ENCODE data around the gene BTG4. TPM values are rescaled to one million over a fixed set of nuclear protein-coding genes. Genes with fewer than 3 reads are reported as not detected.

BTG4 gene
- total RNA-seq, 3 donors from 2014 or later (not counting 1 experiment from before 2014, with no cell fraction given), result not detected

DNA sequence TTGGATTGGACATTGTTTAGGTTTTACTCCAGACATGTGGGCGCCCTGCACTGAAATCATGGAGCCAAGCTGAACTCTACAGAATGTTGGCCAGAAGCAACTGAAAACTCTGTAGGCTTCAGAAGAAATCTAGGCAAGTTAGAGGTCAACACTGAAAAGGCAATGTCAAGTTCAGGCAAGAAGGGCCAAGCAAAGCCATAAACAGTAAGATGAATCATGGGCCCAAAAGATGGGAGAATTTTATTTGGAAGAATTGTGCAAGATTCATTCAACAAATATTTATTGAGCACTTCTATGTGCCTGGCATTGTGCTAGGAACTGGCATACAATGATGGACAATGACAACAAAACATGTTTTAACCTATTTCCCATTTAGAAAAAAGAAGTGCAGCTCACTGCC is 13.3 kb upstream of the BTG4 start:
- no peak overlapping the region for H3K4me3 Mint-ChIP-seq
- Histone ChIP-seq H3K36me3 (ENCODE audit: control insufficient read depth, insufficient read depth, low read length) (no peaks in the 10 kb centered on the region), H3K9me3 (ENCODE audit: control insufficient read depth, insufficient read depth, low read length) (no peaks in the 10 kb centered on the region), H3K27ac (ENCODE audit: low read length) (no peak overlapping the region), H3K4me1 (ENCODE audit: control insufficient read depth, insufficient read depth, low read length) (no peaks in the 10 kb centered on the region), H3K4me3 (ENCODE audit: low read length) (no peak overlapping the region), H3K27me3 (ENCODE audit: control insufficient read depth, insufficient read depth, low read length) (no peaks in the 10 kb centered on the region)
- peaks cover 26 to 28% of the 10 kb centered on the region in 2 donors for H3K27me3 Mint-ChIP-seq (ENCODE audit: low read depth in 2 of 2)
- DNase-seq (no peak), ATAC-seq (no peak)
- H3K27ac Mint-ChIP-seq, result no peak overlapping the region
- TF ChIP-seq, protein P1, sequence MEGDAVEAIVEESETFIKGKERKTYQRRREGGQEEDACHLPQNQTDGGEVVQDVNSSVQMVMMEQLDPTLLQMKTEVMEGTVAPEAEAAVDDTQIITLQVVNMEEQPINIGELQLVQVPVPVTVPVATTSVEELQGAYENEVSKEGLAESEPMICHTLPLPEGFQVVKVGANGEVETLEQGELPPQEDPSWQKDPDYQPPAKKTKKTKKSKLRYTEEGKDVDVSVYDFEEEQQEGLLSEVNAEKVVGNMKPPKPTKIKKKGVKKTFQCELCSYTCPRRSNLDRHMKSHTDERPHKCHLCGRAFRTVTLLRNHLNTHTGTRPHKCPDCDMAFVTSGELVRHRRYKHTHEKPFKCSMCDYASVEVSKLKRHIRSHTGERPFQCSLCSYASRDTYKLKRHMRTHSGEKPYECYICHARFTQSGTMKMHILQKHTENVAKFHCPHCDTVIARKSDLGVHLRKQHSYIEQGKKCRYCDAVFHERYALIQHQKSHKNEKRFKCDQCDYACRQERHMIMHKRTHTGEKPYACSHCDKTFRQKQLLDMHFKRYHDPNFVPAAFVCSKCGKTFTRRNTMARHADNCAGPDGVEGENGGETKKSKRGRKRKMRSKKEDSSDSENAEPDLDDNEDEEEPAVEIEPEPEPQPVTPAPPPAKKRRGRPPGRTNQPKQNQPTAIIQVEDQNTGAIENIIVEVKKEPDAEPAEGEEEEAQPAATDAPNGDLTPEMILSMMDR (IDR thresholded peaks at IDR 0.05), result no peak
- no peaks in the 10 kb centered on the region for H3K9me3 Mint-ChIP-seq
- WGBS (ENCODE audit: insufficient coverage), result 96% methylated on average over 1 of the region's 1 CpG
- no peaks in the 10 kb centered on the region for H3K36me3 Mint-ChIP-seq
- no peaks in the 10 kb centered on the region for H3K4me1 Mint-ChIP-seq
- intact Hi-C loops (cut with micrococcal nuclease), result no loop called here

DNA sequence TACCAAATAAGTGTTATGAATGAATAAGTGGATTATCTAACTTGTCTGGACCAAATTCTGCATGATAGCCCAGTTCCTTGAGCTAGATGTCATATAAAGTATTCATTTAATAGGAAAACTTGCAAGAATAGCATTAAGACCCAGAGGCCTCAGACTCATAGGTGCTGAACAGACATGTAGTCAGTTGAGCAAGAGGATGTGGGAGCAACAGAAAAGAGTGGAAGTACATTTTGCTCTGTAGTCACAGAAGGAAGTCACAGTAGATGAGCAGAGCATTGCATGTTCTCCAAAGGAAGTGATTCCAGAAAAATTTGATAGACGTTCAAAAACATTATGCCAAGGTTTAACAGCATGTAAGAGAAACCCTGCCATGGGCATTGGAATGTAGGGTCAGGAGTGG is 11.9 kb upstream of the BTG4 start:
- 63% methylated on average over 1 of the region's 1 CpG for WGBS (ENCODE audit: insufficient coverage)
- ATAC-seq (no peak), DNase-seq (no peak)
- Histone ChIP-seq H3K27ac (ENCODE audit: low read length) (no peak overlapping the region), H3K9me3 (ENCODE audit: control insufficient read depth, insufficient read depth, low read length) (no peaks in the 10 kb centered on the region), H3K27me3 (ENCODE audit: control insufficient read depth, insufficient read depth, low read length) (no peaks in the 10 kb centered on the region), H3K4me1 (ENCODE audit: control insufficient read depth, insufficient read depth, low read length) (no peaks in the 10 kb centered on the region), H3K36me3 (ENCODE audit: control insufficient read depth, insufficient read depth, low read length) (no peaks in the 10 kb centered on the region), H3K4me3 (ENCODE audit: low read length) (no peak overlapping the region)
- intact Hi-C loops (cut with micrococcal nuclease), result no loop called here
- TF ChIP-seq, protein P1 (IDR thresholded peaks at IDR 0.05), result no peak
- no peaks in the 10 kb centered on the region for H3K36me3 Mint-ChIP-seq
- no peaks in the 10 kb centered on the region for H3K4me1 Mint-ChIP-seq
- H3K27me3 Mint-ChIP-seq (ENCODE audit: low read depth in 2 of 2), result peaks cover 20 to 23% of the 10 kb centered on the region in 2 donors
- no peak overlapping the region for H3K27ac Mint-ChIP-seq
- no peaks in the 10 kb centered on the region for H3K9me3 Mint-ChIP-seq
- no peak overlapping the region for H3K4me3 Mint-ChIP-seq

DNA sequence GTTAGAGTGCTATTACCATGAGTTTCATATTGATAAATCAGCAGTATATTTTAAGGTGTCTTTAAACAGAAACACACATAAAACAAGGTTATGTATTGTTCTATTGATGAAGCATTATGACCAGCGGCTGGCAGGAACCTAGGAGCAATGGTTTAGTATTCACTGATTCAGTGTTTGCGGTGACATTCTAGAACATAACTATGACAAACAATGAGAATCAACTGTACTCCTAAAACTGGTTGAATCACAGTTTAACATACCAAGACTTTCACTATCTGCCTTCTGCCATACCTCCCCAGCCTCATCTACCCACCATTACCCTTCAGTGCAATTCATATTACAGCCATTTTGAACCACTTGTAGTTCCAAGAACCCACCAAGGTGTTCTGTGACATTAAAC is 11.2 kb upstream of the BTG4 start:
- intact Hi-C loops (cut with micrococcal nuclease), result no loop called here
- H3K4me1 Mint-ChIP-seq, result no peaks in the 10 kb centered on the region
- no peaks in the 10 kb centered on the region for H3K9me3 ChIP-seq (ENCODE audit: control insufficient read depth, insufficient read depth, low read length)

DNA sequence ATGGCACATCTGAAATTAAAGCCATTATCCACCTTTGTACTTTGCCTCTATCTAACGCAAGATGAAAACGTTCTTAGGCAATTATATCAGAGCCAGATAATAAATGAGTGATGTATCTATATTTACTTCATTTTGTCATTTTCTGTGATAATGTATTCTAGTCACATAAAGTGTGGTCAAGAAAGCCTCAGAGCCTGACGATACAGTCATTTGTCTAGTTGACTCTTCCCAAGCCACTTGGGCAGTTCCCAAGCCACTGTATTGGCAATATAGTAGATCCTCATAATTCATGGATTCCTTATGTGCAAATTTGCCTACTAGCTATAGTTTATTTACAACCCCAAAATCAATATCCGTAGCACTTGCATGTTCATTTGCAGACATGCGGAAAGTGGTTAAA is 10.2 kb upstream of the BTG4 start:
- ATAC-seq (no peak), DNase-seq (no peak)
- no peaks in the 10 kb centered on the region for H3K36me3 Mint-ChIP-seq
- intact Hi-C loops (cut with micrococcal nuclease), result no loop called here
- WGBS (ENCODE audit: insufficient coverage), result 100% methylated on average over 3 of the region's 5 CpGs
- no peaks in the 10 kb centered on the region for H3K36me3 ChIP-seq (ENCODE audit: control insufficient read depth, insufficient read depth, low read length)
- H3K4me3 ChIP-seq (ENCODE audit: low read length), result no peak overlapping the region
- TF ChIP-seq, protein P1 (IDR thresholded peaks at IDR 0.05), result no peak
- H3K27me3 Mint-ChIP-seq (ENCODE audit: low read depth in 2 of 2), result peaks cover 19% of the 10 kb centered on the region in 2 donors
- H3K27me3 ChIP-seq (ENCODE audit: control insufficient read depth, insufficient read depth, low read length), result no peaks in the 10 kb centered on the region
- no peak overlapping the region for H3K27ac ChIP-seq (ENCODE audit: low read length)
- no peaks in the 10 kb centered on the region for H3K9me3 Mint-ChIP-seq
- H3K9me3 ChIP-seq (ENCODE audit: control insufficient read depth, insufficient read depth, low read length), result no peaks in the 10 kb centered on the region
- H3K4me3 Mint-ChIP-seq, result no peak overlapping the region
- no peaks in the 10 kb centered on the region for H3K4me1 ChIP-seq (ENCODE audit: control insufficient read depth, insufficient read depth, low read length)
- H3K4me1 Mint-ChIP-seq, result no peaks in the 10 kb centered on the region
- H3K27ac Mint-ChIP-seq, result no peak overlapping the region

More for the DNA sequence above, 11.2 kb upstream of the BTG4 start:
- no peak for ATAC-seq
- H3K4me1 ChIP-seq (ENCODE audit: control insufficient read depth, insufficient read depth, low read length), result no peaks in the 10 kb centered on the region
- 98% methylated on average over 2 of the region's 2 CpGs for WGBS (ENCODE audit: insufficient coverage)
- H3K4me3 Mint-ChIP-seq, result no peak overlapping the region
- no peaks in the 10 kb centered on the region for H3K27me3 ChIP-seq (ENCODE audit: control insufficient read depth, insufficient read depth, low read length)
- no peak overlapping the region for H3K4me3 ChIP-seq (ENCODE audit: low read length)
- TF ChIP-seq, protein P1 (IDR thresholded peaks at IDR 0.05), result no peak
- H3K9me3 Mint-ChIP-seq, result no peaks in the 10 kb centered on the region
- H3K27ac Mint-ChIP-seq, result no peak overlapping the region
- no peak for DNase-seq
- no peaks in the 10 kb centered on the region for H3K36me3 Mint-ChIP-seq
- H3K27me3 Mint-ChIP-seq (ENCODE audit: low read depth in 2 of 2), result peaks cover 19% of the 10 kb centered on the region in 2 donors
- H3K27ac ChIP-seq (ENCODE audit: low read length), result no peak overlapping the region
- H3K36me3 ChIP-seq (ENCODE audit: control insufficient read depth, insufficient read depth, low read length), result no peaks in the 10 kb centered on the region
